Measurements from ENCODE around the gene C9orf153.
"Not testable (repeated sequence)": the region's sequence is repeated elsewhere in the genome, so short reads cannot be mapped to it uniquely, and the experiment has no call there.

Gene C9orf153

DNA sequence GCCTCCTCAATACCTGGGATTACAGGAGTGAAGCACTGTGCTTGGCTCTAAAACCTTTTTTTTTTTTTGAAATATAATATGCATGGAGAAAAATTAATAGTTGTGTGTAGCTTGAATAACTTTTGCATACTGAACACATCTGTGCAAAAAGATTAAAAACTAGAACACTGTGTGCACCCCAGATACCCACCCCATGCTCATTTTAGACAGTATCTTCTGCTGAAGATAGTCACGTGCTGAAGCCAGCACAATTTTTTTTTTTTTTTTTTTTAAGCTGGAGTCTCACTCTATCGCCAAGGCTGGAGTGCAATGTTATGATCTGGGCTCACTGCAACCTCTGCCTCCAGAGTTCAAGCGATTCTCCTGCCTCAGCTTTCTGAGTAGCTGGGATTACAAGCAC, 39.9 kb downstream of the C9orf153 start:
- no peak overlapping the region for H3K27ac ChIP-seq
- TF ChIP-seq ZFX (IDR thresholded peaks at IDR 0.05) = no peak
- TF ChIP-seq, protein P1, sequence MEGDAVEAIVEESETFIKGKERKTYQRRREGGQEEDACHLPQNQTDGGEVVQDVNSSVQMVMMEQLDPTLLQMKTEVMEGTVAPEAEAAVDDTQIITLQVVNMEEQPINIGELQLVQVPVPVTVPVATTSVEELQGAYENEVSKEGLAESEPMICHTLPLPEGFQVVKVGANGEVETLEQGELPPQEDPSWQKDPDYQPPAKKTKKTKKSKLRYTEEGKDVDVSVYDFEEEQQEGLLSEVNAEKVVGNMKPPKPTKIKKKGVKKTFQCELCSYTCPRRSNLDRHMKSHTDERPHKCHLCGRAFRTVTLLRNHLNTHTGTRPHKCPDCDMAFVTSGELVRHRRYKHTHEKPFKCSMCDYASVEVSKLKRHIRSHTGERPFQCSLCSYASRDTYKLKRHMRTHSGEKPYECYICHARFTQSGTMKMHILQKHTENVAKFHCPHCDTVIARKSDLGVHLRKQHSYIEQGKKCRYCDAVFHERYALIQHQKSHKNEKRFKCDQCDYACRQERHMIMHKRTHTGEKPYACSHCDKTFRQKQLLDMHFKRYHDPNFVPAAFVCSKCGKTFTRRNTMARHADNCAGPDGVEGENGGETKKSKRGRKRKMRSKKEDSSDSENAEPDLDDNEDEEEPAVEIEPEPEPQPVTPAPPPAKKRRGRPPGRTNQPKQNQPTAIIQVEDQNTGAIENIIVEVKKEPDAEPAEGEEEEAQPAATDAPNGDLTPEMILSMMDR (conservative IDR thresholded peaks at IDR 0.05) = no peak

DNA sequence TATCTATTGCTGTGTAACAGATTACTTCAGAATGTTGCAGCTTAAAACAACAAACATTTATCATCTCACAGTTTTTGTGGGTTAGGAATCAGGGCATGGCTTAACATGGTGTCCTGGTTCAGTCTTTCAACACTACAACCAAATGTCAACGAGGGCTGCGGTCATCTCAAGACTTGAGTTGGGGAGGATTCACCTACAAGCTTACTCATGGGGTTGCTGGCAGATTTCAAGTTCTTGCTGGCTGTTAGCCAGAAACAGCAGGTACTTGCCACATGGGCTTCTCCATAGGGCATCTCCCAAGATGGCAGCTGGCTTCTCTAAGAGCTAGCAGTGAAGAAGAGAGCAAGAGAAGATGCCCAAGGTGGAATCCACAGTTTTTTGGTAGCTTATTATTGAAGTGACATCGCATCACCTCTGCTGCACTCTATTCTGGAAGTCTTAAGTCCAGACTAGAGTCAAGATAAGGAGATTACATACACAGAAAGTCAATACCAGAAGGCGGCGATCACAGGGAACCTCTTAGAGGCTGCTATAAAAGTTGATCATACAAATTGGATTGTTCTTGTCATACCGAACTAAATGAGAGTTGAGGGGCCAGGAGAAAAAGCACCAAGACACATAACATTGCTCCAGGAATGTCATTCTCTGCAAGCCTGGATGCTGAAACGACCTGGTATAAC, 42.2 kb downstream of the C9orf153 start:
- TF ChIP-seq ZFX (IDR thresholded peaks at IDR 0.05) = no peak
- TF ChIP-seq, protein P1 (conservative IDR thresholded peaks at IDR 0.05) = no peak
- no peak overlapping the region for H3K27ac ChIP-seq

DNA sequence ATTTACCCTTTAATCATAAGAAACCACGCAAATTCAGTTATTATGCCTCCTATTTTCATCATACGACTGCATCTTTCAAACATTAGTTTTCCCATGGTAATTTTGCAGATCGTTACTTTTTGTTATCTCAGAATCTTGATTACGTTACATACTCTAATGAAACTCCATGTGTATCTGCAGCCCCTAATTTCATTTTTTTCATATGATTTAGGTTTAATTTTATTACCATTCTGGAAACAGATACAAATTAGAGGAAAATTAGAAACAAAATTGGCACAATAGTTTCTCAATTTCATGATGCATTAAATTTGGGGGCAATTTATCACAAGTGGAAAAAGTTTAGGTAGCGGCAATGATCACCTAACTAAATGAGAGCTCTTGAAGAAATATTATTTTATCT, 52.3 kb downstream of the C9orf153 start:
- TF ChIP-seq, protein P1 (conservative IDR thresholded peaks at IDR 0.05) = no peak
- no peak for TF ChIP-seq ZFX (IDR thresholded peaks at IDR 0.05)
- H3K27ac ChIP-seq = no peak overlapping the region

DNA sequence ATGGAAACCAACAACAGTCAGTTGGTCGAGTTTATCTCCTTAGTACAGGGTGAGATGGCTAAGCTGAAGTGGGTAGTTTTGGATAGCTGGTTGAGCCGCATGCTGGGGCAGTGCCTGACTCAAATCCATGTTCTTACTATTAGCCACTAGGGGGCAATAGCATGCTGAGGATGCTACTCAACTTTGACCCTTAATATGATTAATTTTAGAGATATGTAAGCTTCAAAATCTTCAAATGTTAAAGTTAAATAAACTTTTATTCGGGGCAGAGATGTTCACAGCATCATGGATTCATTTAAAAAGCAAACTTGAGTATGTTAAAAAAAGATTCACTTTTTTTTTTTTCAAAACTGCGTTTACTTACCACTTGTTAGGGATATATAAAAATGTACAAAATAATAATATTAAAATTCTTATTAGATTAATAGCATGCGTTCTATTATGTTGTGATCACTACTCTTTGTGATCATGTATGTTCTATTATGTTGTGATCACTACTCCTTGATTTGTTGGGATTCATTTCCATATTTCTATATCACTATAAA, 57.0 kb downstream of the C9orf153 start:
- TF ChIP-seq, protein P1 (conservative IDR thresholded peaks at IDR 0.05) = peak; percentile 93
- TF ChIP-seq ZFX (IDR thresholded peaks at IDR 0.05) = no peak
- H3K27ac ChIP-seq = no peak overlapping the region

DNA sequence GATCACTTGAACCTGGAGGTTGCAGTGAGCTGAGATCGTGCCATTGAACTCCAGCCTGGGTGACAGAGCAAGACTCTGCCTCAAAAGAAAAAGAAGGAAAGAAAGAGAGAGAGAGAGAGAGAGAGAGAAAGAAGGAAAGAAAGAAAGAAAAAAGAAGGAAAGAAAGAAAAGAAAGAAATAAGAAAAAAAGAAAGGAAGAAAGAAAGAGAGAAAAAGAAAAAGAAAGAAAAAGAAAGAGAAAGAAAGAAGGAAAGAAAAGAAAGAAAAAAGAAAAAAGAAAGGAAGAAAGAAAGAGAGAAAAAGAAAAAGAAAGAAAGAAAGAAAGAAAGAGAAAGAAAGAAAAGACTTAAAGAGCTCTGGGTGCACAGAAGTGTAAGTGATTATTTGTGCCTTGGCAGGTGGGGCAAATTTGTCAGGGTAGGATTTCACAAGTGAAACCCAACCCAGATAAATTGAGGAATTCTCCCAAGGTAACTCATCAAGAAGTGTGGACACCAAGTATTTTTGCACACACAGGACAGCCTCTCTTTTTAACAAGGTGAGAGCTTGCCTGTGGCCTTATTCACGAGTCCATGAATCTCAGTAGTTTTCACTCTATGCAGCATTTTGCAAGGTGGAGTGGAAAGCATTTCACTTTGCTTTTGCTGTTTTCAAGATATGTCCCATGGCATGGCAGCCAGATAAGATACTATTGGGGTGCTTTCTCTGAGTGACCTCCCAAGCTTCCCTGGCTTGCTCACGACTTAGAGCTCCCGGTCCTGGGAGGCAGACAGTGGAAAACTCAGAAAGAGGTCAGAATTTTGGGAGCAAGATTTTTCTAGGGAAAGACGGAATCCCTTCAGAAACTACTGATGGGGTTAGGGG, 57.8 kb downstream of the C9orf153 start:
- TF ChIP-seq ZFX (IDR thresholded peaks at IDR 0.05) = no peak
- TF ChIP-seq, protein P1 (conservative IDR thresholded peaks at IDR 0.05) = no peak
- H3K27ac ChIP-seq = no peak overlapping the region

DNA sequence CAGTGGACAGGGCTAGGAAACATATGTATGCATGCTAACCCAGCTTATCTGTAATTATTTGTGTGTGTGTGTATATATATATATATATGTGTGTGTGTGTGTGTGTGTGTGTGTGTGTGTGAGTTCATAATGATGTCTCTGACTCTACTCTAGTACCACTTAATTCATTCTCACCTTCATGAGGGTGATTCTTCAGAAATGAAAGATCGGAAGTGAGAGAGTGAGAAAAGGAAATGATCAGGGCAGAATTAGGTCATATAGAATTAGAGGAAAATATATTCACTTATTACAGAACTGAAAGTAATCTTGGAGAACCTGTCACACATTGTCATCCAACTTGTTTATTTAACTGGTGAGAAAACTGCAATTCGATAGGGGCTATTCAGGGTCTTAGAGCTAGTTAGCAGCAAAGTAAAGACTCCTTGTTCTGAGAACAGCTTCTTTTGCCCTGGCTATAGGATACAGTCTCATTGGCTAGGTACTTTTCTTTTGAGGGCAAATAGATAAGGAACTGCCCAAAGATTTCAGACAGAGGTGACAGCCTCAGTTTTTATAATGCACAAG, 58.8 kb downstream of the C9orf153 start:
- H3K27ac ChIP-seq = no peak overlapping the region
- no peak for TF ChIP-seq ZFX (IDR thresholded peaks at IDR 0.05)
- TF ChIP-seq, protein P1 (conservative IDR thresholded peaks at IDR 0.05) = no peak

DNA sequence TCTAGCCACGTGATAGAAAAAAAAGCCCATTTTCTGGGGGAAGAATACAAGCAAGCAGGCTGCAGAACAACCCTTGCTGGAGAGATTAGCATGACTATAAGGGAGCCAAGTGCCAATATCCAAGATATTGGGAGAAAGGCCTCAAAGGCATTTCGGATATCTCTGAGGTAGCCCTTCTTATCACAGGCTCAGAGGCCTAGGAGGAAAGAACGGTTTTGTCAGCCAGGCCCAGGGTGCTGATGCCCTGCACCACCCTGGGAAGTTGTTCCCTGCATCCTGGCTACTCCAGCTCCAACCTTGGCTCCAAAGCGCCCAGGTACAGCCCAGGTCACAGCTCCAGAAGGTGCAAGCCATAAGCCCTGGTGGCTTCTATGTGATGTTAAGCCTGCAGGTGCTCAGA, 66.4 kb downstream of the C9orf153 start:
- TF ChIP-seq, protein P1 (conservative IDR thresholded peaks at IDR 0.05) = no peak
- TF ChIP-seq ZFX (IDR thresholded peaks at IDR 0.05) = no peak

DNA sequence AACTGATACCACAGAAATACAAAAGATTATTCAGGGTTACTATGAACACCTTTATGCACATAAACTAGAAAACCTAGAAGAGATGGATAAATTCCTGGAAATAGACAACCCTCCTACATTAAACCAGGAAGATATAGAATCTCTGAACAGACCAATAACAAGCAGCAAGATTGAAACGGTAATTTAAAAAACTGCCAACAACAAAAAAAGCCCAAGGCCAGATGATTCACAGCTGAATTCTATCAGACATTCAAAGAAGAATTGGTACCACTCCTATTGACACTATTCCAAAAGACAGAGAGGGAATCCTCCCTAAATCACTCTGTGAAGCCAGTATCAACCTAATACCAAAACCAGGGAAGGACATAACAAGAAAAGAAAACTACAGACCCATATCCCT, 68.8 kb downstream of the C9orf153 start:
- H3K27ac ChIP-seq = not testable (repeated sequence)

More for the DNA sequence above, 66.4 kb downstream of the C9orf153 start:
- H3K27ac ChIP-seq = no peak overlapping the region
